H1 (cell line): ENCODE measurements around the gene TMPRSS3. TPM values are rescaled to one million over a fixed set of nuclear protein-coding genes. Genes with fewer than 3 reads are reported as not detected.

ENCODE experiments used
- CTCF ChIA-PET: fragments of 300-600 bp; sonication (Branson Sonifier 250); formaldehyde crosslinking; loops from one replicate; lab custom pipeline; 2021; ENCODE audit not compliant: partially characterized antibody; lab: Charles Lee
- POLR2A ChIA-PET: fragments of 300-600 bp; sonication (Branson Sonifier 250); formaldehyde crosslinking; loops from one replicate; lab custom pipeline; 2021; ENCODE audit warnings: inconsistent platforms; ENCODE audit not compliant: partially characterized antibody; lab: Charles Lee
- DNase-seq, 2 experiments: peaks; one replicate each; pipeline versions ENCODE4 v3.0.0 to v3.0.0-alpha.2; 2010 to 2022; ENCODE audit warnings: low spot score in 2 of 2, low read depth in 1 of 2, mixed read lengths in 1 of 2
- FAIRE-seq: peaks from 2 replicates; lab custom pipeline; 2011; peaks lifted over from hg19 to GRCh38; lab: Jason Lieb, UNC
- H2AFZ ChIP-seq: 2 replicates; pipeline ENCODE4 v1.8.1; 2012; ENCODE audit warnings: low read length, inconsistent platforms
- H2AK5ac ChIP-seq: 2 replicates; pipeline ENCODE4 v1.6.1; 2013; ENCODE audit warnings: low read depth, low read length
- H2BK120ac ChIP-seq: replicated peaks from 2 replicates; pipeline ENCODE3; 2013; ENCODE audit warnings: low read depth, low read length, inconsistent platforms
- H2BK12ac ChIP-seq: 2 replicates; pipeline ENCODE4 v1.6.1; 2013; ENCODE audit warnings: low read depth, low read length
- H2BK15ac ChIP-seq: 2 replicates; pipeline ENCODE4 v1.6.1; 2013; ENCODE audit warnings: low read length
- H2BK20ac ChIP-seq: 2 replicates; pipeline ENCODE4 v1.6.1; 2013; ENCODE audit warnings: low read length
- H2BK5ac ChIP-seq: 2 replicates; pipeline ENCODE4 v1.6.1; 2013; ENCODE audit warnings: low read depth, low read length
- H3K14ac ChIP-seq: 2 replicates; pipeline ENCODE4 v1.6.1; 2013; ENCODE audit warnings: inconsistent platforms; ENCODE audit not compliant: insufficient read length
- H3K18ac ChIP-seq: 2 replicates; pipeline ENCODE4 v1.6.1; 2013; ENCODE audit warnings: low read length; ENCODE audit errors: extremely low read depth
- H3K23ac ChIP-seq: 2 replicates; pipeline ENCODE4 v1.6.1; 2013; ENCODE audit warnings: inconsistent platforms; ENCODE audit not compliant: insufficient read length
- H3K23me2 ChIP-seq: 2 replicates; pipeline ENCODE4 v1.6.1; 2013; ENCODE audit warnings: low read depth, low read length
- H3K27ac ChIP-seq: 2 replicates; pipeline ENCODE4 v1.6.1; 2011; ENCODE audit warnings: low read depth, low read length, inconsistent platforms
- H3K27me3 ChIP-seq, 4 experiments: replicated peaks in 1 of 4; 1 replicate in 1 of 4; 2 replicates in 3 of 4; pipeline versions ENCODE4 v1.6.1 to v1.8.1; 2011 to 2013; ENCODE audit warnings: low read length in 3 of 4, mild to moderate bottlenecking in 3 of 4, inconsistent platforms in 2 of 4, mixed read lengths in 2 of 4, moderate library complexity in 1 of 4; ENCODE audit not compliant: control insufficient read depth in 3 of 4, insufficient read depth in 3 of 4; ENCODE audit errors: extremely low read depth in 1 of 4
- H3K36me3 ChIP-seq, 4 experiments: 2 replicates each; pipeline versions ENCODE4 v1.6.1 to v1.8.1; 2011 to 2013; ENCODE audit warnings: mild to moderate bottlenecking in 4 of 4, low read length in 3 of 4, moderate library complexity in 2 of 4, control low read depth in 1 of 4, inconsistent platforms in 1 of 4; ENCODE audit not compliant: insufficient read depth in 4 of 4, control insufficient read depth in 2 of 4
- H3K4ac ChIP-seq: replicated peaks from 2 replicates; pipeline ENCODE3; 2013; ENCODE audit warnings: low read length, low read depth, mixed read lengths, inconsistent platforms; ENCODE audit not compliant: insufficient read length
- H3K4me1 ChIP-seq, 4 experiments: replicated peaks in 1 of 4; 1 replicate in 1 of 4; 2 replicates in 3 of 4; pipeline versions ENCODE4 v1.6.1 to v1.8.1; 2011 to 2013; ENCODE audit warnings: low read length in 3 of 4, inconsistent platforms in 2 of 4, mixed read lengths in 1 of 4; ENCODE audit not compliant: insufficient read depth in 4 of 4, control insufficient read depth in 3 of 4
- H3K4me2 ChIP-seq, 2 experiments: 2 replicates each; pipeline versions ENCODE4 v1.6.1 to v1.8.1; 2011 to 2013; ENCODE audit warnings: low read depth in 2 of 2, low read length in 2 of 2, control low read depth in 1 of 2, inconsistent platforms in 1 of 2, mild to moderate bottlenecking in 1 of 2; ENCODE audit not compliant: insufficient read depth in 1 of 2
- H3K4me3 ChIP-seq, 4 experiments: fragments of 200-600, 300-600 bp in 1 of 4; sonication (generic), shearing (Covaris generic), sonication (Bioruptor Twin) in 1 of 4; 2 replicates each; pipeline versions ENCODE4 v1.5.1 to v1.8.1; 2011 to 2016; ENCODE audit warnings: low read length in 4 of 4, low read depth in 3 of 4, control low read depth in 2 of 4, inconsistent platforms in 2 of 4, mild to moderate bottlenecking in 2 of 4, mixed read lengths in 1 of 4, moderate library complexity in 1 of 4; ENCODE audit not compliant: insufficient read depth in 2 of 4; ENCODE audit errors: extremely low read depth in 1 of 4
- H3K56ac ChIP-seq: replicated peaks from 2 replicates; pipeline ENCODE3; 2013; ENCODE audit warnings: low read depth, mild to moderate bottlenecking, mixed read lengths, low read length, inconsistent platforms; ENCODE audit not compliant: insufficient read length
- H3K79me1 ChIP-seq: 2 replicates; pipeline ENCODE4 v1.6.1; 2013; ENCODE audit warnings: low read depth, low read length, control low read depth
- H3K79me2 ChIP-seq, 2 experiments: 2 replicates each; pipeline versions ENCODE4 v1.6.1 to v1.8.1; 2012 to 2013; ENCODE audit warnings: low read length in 2 of 2, mild to moderate bottlenecking in 2 of 2, inconsistent platforms in 1 of 2; ENCODE audit not compliant: insufficient read depth in 2 of 2, control insufficient read depth in 1 of 2
- H3K9ac ChIP-seq, 4 experiments: replicated peaks in 1 of 4; 1 replicate in 1 of 4; 2 replicates in 3 of 4; pipeline versions ENCODE4 v1.6.1 to v1.8.1; 2011 to 2013; ENCODE audit warnings: low read depth in 3 of 4, low read length in 3 of 4, control low read depth in 2 of 4, mild to moderate bottlenecking in 2 of 4, moderate library complexity in 2 of 4, inconsistent platforms in 1 of 4; ENCODE audit errors: extremely low read depth in 1 of 4
- H3K9me3 ChIP-seq, 2 experiments: 2 replicates each; pipeline versions ENCODE4 v1.6.1 to v1.8.1; 2012 to 2013; ENCODE audit warnings: mild to moderate bottlenecking in 2 of 2, moderate library complexity in 2 of 2, control low read depth in 1 of 2, inconsistent platforms in 1 of 2, low read depth in 1 of 2, low read length in 1 of 2, mixed read lengths in 1 of 2; ENCODE audit not compliant: insufficient read depth in 2 of 2
- H4K20me1 ChIP-seq, 2 experiments: replicated peaks in 1 of 2; 2 replicates each; pipeline versions ENCODE3 to v1.8.1; 2011 to 2013; ENCODE audit warnings: inconsistent platforms in 2 of 2, low read length in 2 of 2, mild to moderate bottlenecking in 1 of 2; ENCODE audit not compliant: insufficient read depth in 2 of 2, control insufficient read depth in 1 of 2
- H4K5ac ChIP-seq: 2 replicates; pipeline ENCODE4 v1.6.1; 2013; ENCODE audit warnings: low read length, low read depth, mixed read lengths, inconsistent platforms; ENCODE audit not compliant: insufficient read length
- H4K8ac ChIP-seq: 2 replicates; pipeline ENCODE4 v1.8.0; 2013; ENCODE audit warnings: mild to moderate bottlenecking, moderate library complexity, low read length, inconsistent platforms; ENCODE audit not compliant: insufficient read depth; ENCODE audit errors: extremely low read depth
- H4K91ac ChIP-seq: replicated peaks from 2 replicates; pipeline ENCODE3; 2013; ENCODE audit warnings: low read length, mixed read lengths, inconsistent platforms; ENCODE audit not compliant: insufficient read length
- BACH1 ChIP-seq: IDR thresholded peaks from 2 replicates; pipeline ENCODE4 v1.6.1; 2012; ENCODE audit warnings: low read length, improper control_type of control experiment
- BCL11A ChIP-seq, 2 experiments: IDR thresholded peaks; one replicate each; pipeline ENCODE4 v1.6.1; 2011; ENCODE audit warnings: low read depth in 2 of 2, low read length in 2 of 2, mild to moderate bottlenecking in 2 of 2
- GTF2F1 ChIP-seq: IDR thresholded peaks from 2 replicates; pipeline ENCODE4 v1.6.1; 2012; ENCODE audit warnings: low read depth, low read length, improper control_type of control experiment, borderline replicate concordance
- NRF1 ChIP-seq: IDR thresholded peaks from 2 replicates; pipeline ENCODE4 v1.6.1; 2011; ENCODE audit warnings: mild to moderate bottlenecking, low read depth, low read length, improper control_type of control experiment
- ZNF274 ChIP-seq: IDR thresholded peaks from 2 replicates; pipeline ENCODE4 v1.7.0; 2012; ENCODE audit warnings: low read length, borderline replicate concordance; ENCODE audit errors: extremely low read depth
- WGBS, 2 experiments: shearing (Covaris generic) in 1 of 2; methylation state at CpG; one replicate each; pipeline versions ENCODE4 v1.1.6 to v1.1.7; 2013 to 2015; ENCODE audit warnings: low lambda C conversion rate in 2 of 2, mixed read lengths in 2 of 2, inconsistent platforms in 1 of 2, low coverage in 1 of 2, missing lambda C conversion rate in 1 of 2; ENCODE audit not compliant: insufficient replicate concordance in 2 of 2, insufficient coverage in 1 of 2, insufficient read length in 1 of 2; ENCODE audit errors: extremely low coverage in 1 of 2, missing lambda C conversion rate in 1 of 2; 5-methylcytosine and 5-hydroxymethylcytosine counted together
- polyA plus RNA-seq, 7 experiments: library from polyadenylated mRNA; depleted of rRNA in 3 of 7; stranded (reverse) in 5 of 7; unstranded in 2 of 7; fragments of >200 nt in 5 of 7; fragments of 200-250 nt in 2 of 7; gene quantifications; 1 replicate in 5 of 7; 2 replicates in 1 of 7; 4 replicates in 1 of 7; pipeline versions ENCODE4 v1.2.1 to v1.2.3, GENCODE V29; 2011 to 2013; ENCODE audit warnings: missing spikeins in 2 of 7, mixed read lengths in 2 of 7
- total RNA-seq: library from RNA; stranded (reverse); fragmentation: NEBNext Ultra II Directional; extraction: Animal tissue kit (Norgen Biotek cat#: 25700); gene quantifications from 2 replicates; pipeline ENCODE4 v1.2.1, GENCODE V29; 2021
- TF ChIP-seq, protein P1 (sequence below): IDR thresholded peaks from 2 replicates; pipeline ENCODE4 v1.6.1; 2011; ENCODE audit warnings: low read length, improper control_type of control experiment

TMPRSS3 gene
- total and polyA plus RNA-seq, 2 of the 8 experiments (the other 6 are each of a cell fraction or from before 2014, with no cell fraction given) = 0.38 TPM; not detected in 1

DNA sequence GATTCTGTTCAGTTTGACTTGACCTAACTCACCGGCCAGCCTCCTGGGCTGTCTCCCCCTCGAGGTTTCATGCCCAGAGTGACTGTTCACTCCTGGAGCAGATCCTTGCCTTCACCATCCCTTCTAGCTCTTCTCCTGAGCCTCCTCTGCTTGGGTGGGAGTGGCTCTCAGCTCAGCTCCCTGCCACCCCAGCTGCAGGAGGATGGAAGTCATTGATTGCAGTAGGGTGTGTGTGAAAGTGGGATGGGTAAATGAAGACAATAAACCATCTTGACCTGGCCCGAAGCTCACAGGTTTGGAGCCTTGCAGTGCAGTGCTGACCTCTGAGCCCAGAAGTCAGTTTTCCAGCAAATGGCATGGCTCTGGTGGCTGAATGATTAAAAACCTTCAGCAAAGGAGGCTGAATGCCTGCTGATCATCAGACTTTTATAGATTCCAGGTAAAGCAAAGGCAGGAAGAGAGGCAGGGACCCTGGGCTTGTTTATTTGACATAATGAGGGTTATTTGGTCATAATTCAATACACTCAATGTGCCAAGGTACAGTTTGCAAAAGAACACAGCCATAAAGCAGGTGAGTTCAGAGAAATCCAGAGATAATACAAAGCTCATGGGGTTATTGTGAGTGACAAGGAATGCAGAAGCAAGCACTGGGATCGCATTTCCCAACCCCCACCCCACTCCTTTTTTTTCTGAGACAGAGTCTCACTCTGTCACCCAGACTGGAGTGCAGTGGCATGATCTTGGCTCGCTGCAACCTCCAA lies 63.1 kb downstream of the TMPRSS3 start:
- no peak overlapping the region for H4K5ac ChIP-seq
- no peak overlapping the region for H4K91ac ChIP-seq
- H3K56ac ChIP-seq = no peak overlapping the region
- FAIRE-seq (no peak), DNase-seq (no peak)
- 79% methylated on average over 5 of the region's 5 CpGs; no CpG with 5 or more reads in 1 of the 2 experiments for WGBS, 2 experiments
- H2BK120ac ChIP-seq = no peak overlapping the region
- H3K9ac ChIP-seq = no peak overlapping the region
- H3K4me3 ChIP-seq = no peak overlapping the region
- peaks cover 12 to 16% of the 10 kb centered on the region in 2 experiments for H3K9me3 ChIP-seq
- H3K4me1 ChIP-seq = peaks cover 0 to 13% (median 2%) of the 10 kb centered on the region in 4 experiments; a peak in 4 of 7 replicates
- H3K4ac ChIP-seq = no peak overlapping the region
- H3K18ac ChIP-seq = no peak overlapping the region
- peak overlapping the region; percentile 20; the same call in 1 of the 2 replicates for H2BK5ac ChIP-seq
- POLR2A ChIA-PET = no interaction called here
- no peak overlapping the region for H2BK20ac ChIP-seq
- no peaks in the 10 kb centered on the region for H3K79me2 ChIP-seq
- H3K27ac ChIP-seq = no peak overlapping the region
- no peak overlapping the region for H3K4me2 ChIP-seq
- no peak overlapping the region for H2AFZ ChIP-seq
- no peaks in the 10 kb centered on the region for H3K36me3 ChIP-seq
- no peak overlapping the region for H2AK5ac ChIP-seq
- no peak overlapping the region for H3K23ac ChIP-seq
- H4K20me1 ChIP-seq = no peaks in the 10 kb centered on the region
- no peak overlapping the region for H2BK15ac ChIP-seq
- H2BK12ac ChIP-seq = peak overlapping the region; percentile 72; the same call in 1 of the 2 replicates
- no peaks in the 10 kb centered on the region for H3K27me3 ChIP-seq
- H3K79me1 ChIP-seq = no peaks in the 10 kb centered on the region
- no peak overlapping the region for H3K14ac ChIP-seq
- TF ChIP-seq, protein P1, sequence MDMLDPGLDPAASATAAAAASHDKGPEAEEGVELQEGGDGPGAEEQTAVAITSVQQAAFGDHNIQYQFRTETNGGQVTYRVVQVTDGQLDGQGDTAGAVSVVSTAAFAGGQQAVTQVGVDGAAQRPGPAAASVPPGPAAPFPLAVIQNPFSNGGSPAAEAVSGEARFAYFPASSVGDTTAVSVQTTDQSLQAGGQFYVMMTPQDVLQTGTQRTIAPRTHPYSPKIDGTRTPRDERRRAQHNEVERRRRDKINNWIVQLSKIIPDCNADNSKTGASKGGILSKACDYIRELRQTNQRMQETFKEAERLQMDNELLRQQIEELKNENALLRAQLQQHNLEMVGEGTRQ = no peak
- TF ChIP-seq BACH1 (no peak), BCL11A (IDR thresholded peaks at IDR 0.05; ENCODE audit: low read depth in 2 of 2, low read length in 2 of 2) (no peak), NRF1 (no peak), GTF2F1 (no peak), ZNF274 (no peak)
- CTCF ChIA-PET = interaction anchor here (11.6 kb wide), 1 partner anchor 18 kb away, joined by 137 read pairs; the partner anchor contains the start of gene TFF3
- no peaks in the 10 kb centered on the region for H3K23me2 ChIP-seq
- H4K8ac ChIP-seq = no peak overlapping the region
